Epithelial cell of proximal tubule (primary cell): Measurements from ENCODE around the gene SPAG7. TPM values are rescaled to one million over a fixed set of nuclear protein-coding genes. Genes with fewer than 3 reads are reported as not detected.

Source experiments
- DNase-seq: peaks from one replicate; pipeline ENCODE4 v3.0.0-alpha.2; 2011; ENCODE audit warnings: low read depth
- H3K4me3 ChIP-seq: 2 replicates; pipeline ENCODE4 v1.5.1; 2011; ENCODE audit warnings: low read depth, mild to moderate bottlenecking, low read length
- CTCF ChIP-seq: conservative IDR thresholded peaks from 2 replicates; pipeline ENCODE4 v1.5.1; 2012; ENCODE audit warnings: low read depth, mild to moderate bottlenecking, low read length
- total RNA-seq: library from RNA; depleted of rRNA; stranded (reverse); fragments of >200 nt; gene quantifications from 2 replicates; pipeline ENCODE4 v1.2.3, GENCODE V29; 2015

The SPAG7 gene
- total RNA-seq, 1 donor from 2014 or later: 80.8 TPM

- no peak for TF ChIP-seq CTCF
- DNase-seq: no peak
- H3K4me3 ChIP-seq: no peak overlapping the region
These were observed 11.0 kb downstream of the SPAG7 start for GRCh38 chr17:4956493-4957061.

- H3K4me3 ChIP-seq: no peak overlapping the region
- DNase-seq: no peak
- TF ChIP-seq CTCF: no peak
These were observed 12.5 kb downstream of the SPAG7 start for GRCh38 chr17:4955091-4955490.

- no peak overlapping the region for H3K4me3 ChIP-seq
- peak; percentile 48 for DNase-seq
- no peak for TF ChIP-seq CTCF
These were observed 14.1 kb downstream of the SPAG7 start for GRCh38 chr17:4953451-4953961.

- H3K4me3 ChIP-seq: no peak overlapping the region
- DNase-seq: no peak
- no peak for TF ChIP-seq CTCF
These were observed 16.1 kb downstream of the SPAG7 start for GRCh38 chr17:4951486-4951885.

GRCh38 chr17:4950746-4951204 is 16.8 kb downstream of the SPAG7 start, which contains the start of gene ENO3:
Gene ENO3 (plus strand): TSS chr17:4951119. CDS start chr17:4951830, 711 bp downstream.
- no peak for TF ChIP-seq CTCF
- H3K4me3 ChIP-seq: peak within 1 kb of the TSS; percentile 96
- no peak for DNase-seq

- no peak for DNase-seq
- TF ChIP-seq CTCF: no peak
- H3K4me3 ChIP-seq: peak overlapping the region; percentile 96
These were observed 17.4 kb downstream of the SPAG7 start for GRCh38 chr17:4950075-4950745.
